Fibroblast of lung (primary cell): ENCODE measurements around the gene AFAP1L2.

Source experiments
- EZH2 ChIP-seq: IDR thresholded peaks from 2 replicates; pipeline ENCODE4 v1.5.1; 2012; ENCODE audit warnings: low read length, control low read depth, mild to moderate bottlenecking; ENCODE audit errors: missing control alignments
- TF ChIP-seq, protein P1 (sequence below), 2 donors: IDR thresholded peaks in 1 of 2; conservative IDR thresholded peaks in 1 of 2; 1 replicate in 1 of 2; 2 replicates in 1 of 2; pipeline ENCODE4 v1.5.1; 2011 to 2012; ENCODE audit warnings: low read length in 2 of 2, control low read depth in 1 of 2, inconsistent platforms in 1 of 2, low read depth in 1 of 2, mild to moderate bottlenecking in 1 of 2

DNA sequence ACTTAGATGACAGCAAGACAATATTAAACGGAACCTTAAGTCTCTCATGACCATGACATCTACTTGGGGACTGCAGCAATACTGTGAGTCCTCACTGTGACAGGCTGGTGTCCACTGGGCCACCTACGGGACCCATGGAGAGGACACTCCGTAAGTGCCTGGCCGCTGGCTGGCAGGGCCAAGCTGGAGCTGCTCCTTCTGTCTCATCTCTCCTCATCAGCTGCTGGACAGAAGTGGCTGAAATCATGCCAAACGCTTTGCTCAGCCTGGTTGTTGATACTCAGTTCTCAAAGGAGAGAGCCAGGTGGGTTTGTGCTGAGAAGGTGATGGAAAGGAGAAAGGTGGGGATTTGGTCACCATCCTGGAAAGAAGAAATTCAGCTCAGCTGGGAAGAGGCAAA lies 33.3 kb downstream of the AFAP1L2 start:
- TF ChIP-seq, protein P1, sequence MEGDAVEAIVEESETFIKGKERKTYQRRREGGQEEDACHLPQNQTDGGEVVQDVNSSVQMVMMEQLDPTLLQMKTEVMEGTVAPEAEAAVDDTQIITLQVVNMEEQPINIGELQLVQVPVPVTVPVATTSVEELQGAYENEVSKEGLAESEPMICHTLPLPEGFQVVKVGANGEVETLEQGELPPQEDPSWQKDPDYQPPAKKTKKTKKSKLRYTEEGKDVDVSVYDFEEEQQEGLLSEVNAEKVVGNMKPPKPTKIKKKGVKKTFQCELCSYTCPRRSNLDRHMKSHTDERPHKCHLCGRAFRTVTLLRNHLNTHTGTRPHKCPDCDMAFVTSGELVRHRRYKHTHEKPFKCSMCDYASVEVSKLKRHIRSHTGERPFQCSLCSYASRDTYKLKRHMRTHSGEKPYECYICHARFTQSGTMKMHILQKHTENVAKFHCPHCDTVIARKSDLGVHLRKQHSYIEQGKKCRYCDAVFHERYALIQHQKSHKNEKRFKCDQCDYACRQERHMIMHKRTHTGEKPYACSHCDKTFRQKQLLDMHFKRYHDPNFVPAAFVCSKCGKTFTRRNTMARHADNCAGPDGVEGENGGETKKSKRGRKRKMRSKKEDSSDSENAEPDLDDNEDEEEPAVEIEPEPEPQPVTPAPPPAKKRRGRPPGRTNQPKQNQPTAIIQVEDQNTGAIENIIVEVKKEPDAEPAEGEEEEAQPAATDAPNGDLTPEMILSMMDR (conservative IDR thresholded peaks at IDR 0.05 in 1 of 2, IDR thresholded peaks at IDR 0.05 in 1 of 2; ENCODE audit: low read depth in 1 of 2, low read length in 2 of 2) = no peak
- no peak for TF ChIP-seq EZH2
